Measurements from ENCODE around the gene FNDC10.
"Not testable (repeated sequence)": the region's sequence is repeated elsewhere in the genome, so short reads cannot be mapped to it uniquely, and the experiment has no call there.

Gene FNDC10

GRCh38 chr1:1597275-1597930 lies 2.5 kb downstream of the FNDC10 start:
- DNase-seq, result no peak

GRCh38 chr1:1596493-1597274 lies 3.3 kb downstream of the FNDC10 start:
- no peak for DNase-seq

GRCh38 chr1:1595341-1595740 lies 4.6 kb downstream of the FNDC10 start:
- DNase-seq, result not testable (repeated sequence)

- DNase-seq, result no peak
These were observed 5.2 kb downstream of the FNDC10 start for GRCh38 chr1:1594602-1595260.

GRCh38 chr1:1593834-1594601 lies 5.9 kb downstream of the FNDC10 start:
- DNase-seq, result no peak

- peak; percentile 66 for DNase-seq
These were observed 8.5 kb downstream of the FNDC10 start for GRCh38 chr1:1591452-1591851.

- DNase-seq, result no peak
These were observed 16.5 kb downstream of the FNDC10 start for GRCh38 chr1:1583347-1584010.

GRCh38 chr1:1582585-1583346 lies 17.2 kb downstream of the FNDC10 start:
- DNase-seq, result no peak

GRCh38 chr1:1578371-1578940 lies 21.5 kb downstream of the FNDC10 start:
- DNase-seq, result no peak

GRCh38 chr1:1577367-1578011 lies 22.4 kb downstream of the FNDC10 start:
- DNase-seq, result no peak

GRCh38 chr1:1574721-1575537 lies 25.0 kb downstream of the FNDC10 start, which contains the start of gene SSU72:
TSS of gene SSU72 (minus strand) at chr1:1574863. CDS start at chr1:1574557, 306 bp downstream.
- peak; percentile 93 for DNase-seq

GRCh38 chr1:1573843-1574720 lies 25.9 kb downstream of the FNDC10 start:
- peak; percentile 66 for DNase-seq

- DNase-seq, result no peak
These were observed 30.6 kb downstream of the FNDC10 start for GRCh38 chr1:1569341-1569740.

- DNase-seq, result no peak
These were observed 32.0 kb downstream of the FNDC10 start for GRCh38 chr1:1567891-1568291.

GRCh38 chr1:1567152-1567875 lies 32.6 kb downstream of the FNDC10 start:
- DNase-seq, result peak; percentile 19

GRCh38 chr1:1565340-1565739 lies 34.6 kb downstream of the FNDC10 start:
- DNase-seq, result no peak

GRCh38 chr1:1564268-1564667 lies 35.7 kb downstream of the FNDC10 start:
- DNase-seq, result no peak

GRCh38 chr1:1563688-1564087 lies 36.2 kb downstream of the FNDC10 start:
- DNase-seq, result no peak

Data from fibroblast of skin of right quadriceps (primary cell).